H1 (cell line): ENCODE results near the gene MZF1. TPM values are rescaled to one million over a fixed set of nuclear protein-coding genes. Genes with fewer than 3 reads are reported as not detected.

Experiments used
- ASH2L ChIP-seq: fragments of 200-600, 300-600 bp; sonication (generic); IDR thresholded peaks from one replicate; pipeline ENCODE4 v1.7.1; 2017; ENCODE audit warnings: low read length
- BCL11A ChIP-seq, 2 experiments: IDR thresholded peaks; one replicate each; pipeline ENCODE4 v1.6.1; 2011; ENCODE audit warnings: low read depth in 2 of 2, low read length in 2 of 2, mild to moderate bottlenecking in 2 of 2
- CHD2 ChIP-seq: IDR thresholded peaks from 2 replicates; pipeline ENCODE4 v1.6.1; 2012; ENCODE audit warnings: low read length, improper control_type of control experiment
- EZH2 ChIP-seq: fragments of 200-600 bp; sonication (generic); IDR thresholded peaks from 2 replicates; pipeline ENCODE4 v1.7.1; 2012; ENCODE audit warnings: low read depth, mild to moderate bottlenecking, moderate library complexity, low read length, inconsistent platforms; ENCODE audit not compliant: severe bottlenecking
- FOSL1 ChIP-seq: IDR thresholded peaks from 2 replicates; pipeline ENCODE4 v1.6.1; 2011; ENCODE audit warnings: mild to moderate bottlenecking, low read depth, low read length, moderate library complexity; ENCODE audit not compliant: insufficient read depth
- GTF2F1 ChIP-seq: IDR thresholded peaks from 2 replicates; pipeline ENCODE4 v1.6.1; 2012; ENCODE audit warnings: low read depth, low read length, improper control_type of control experiment, borderline replicate concordance
- JUND ChIP-seq: IDR thresholded peaks from 2 replicates; pipeline ENCODE4 v1.6.1; 2011; ENCODE audit warnings: mild to moderate bottlenecking, improper control_type of control experiment, low read length
- KDM5A ChIP-seq: fragments of 200-600 bp; IDR thresholded peaks from 2 replicates; pipeline ENCODE4 v1.7.1; 2012; ENCODE audit warnings: mild to moderate bottlenecking, low read length, inconsistent platforms, mixed read lengths
- MAFK ChIP-seq: IDR thresholded peaks from 2 replicates; pipeline ENCODE4 v1.6.1; 2012; ENCODE audit warnings: low read depth, mild to moderate bottlenecking, improper control_type of control experiment, low read length
- MAX ChIP-seq: IDR thresholded peaks from 2 replicates; pipeline ENCODE4 v1.6.1; 2012; ENCODE audit warnings: inconsistent platforms
- NANOG ChIP-seq: IDR thresholded peaks from 2 replicates; pipeline ENCODE4 v1.6.1; 2011; ENCODE audit warnings: low read length, low read depth, mild to moderate bottlenecking, inconsistent platforms; ENCODE audit not compliant: insufficient read depth, poor library complexity, severe bottlenecking
- NRF1 ChIP-seq: IDR thresholded peaks from 2 replicates; pipeline ENCODE4 v1.6.1; 2011; ENCODE audit warnings: mild to moderate bottlenecking, low read depth, low read length, improper control_type of control experiment
- PHF8 ChIP-seq: fragments of 200-600 bp; sonication (generic); conservative IDR thresholded peaks from 2 replicates; pipeline ENCODE4 v1.7.1; 2012; ENCODE audit warnings: low read depth, mild to moderate bottlenecking, inconsistent platforms, low read length, moderate library complexity
- POU5F1 ChIP-seq: IDR thresholded peaks from 2 replicates; pipeline ENCODE4 v1.6.1; 2011; ENCODE audit warnings: low read depth, mild to moderate bottlenecking, low read length, moderate library complexity
- RAD21 ChIP-seq, 2 experiments: IDR thresholded peaks in 1 of 2; conservative IDR thresholded peaks in 1 of 2; 2 replicates each; pipeline ENCODE4 v1.6.1; 2011; ENCODE audit warnings: low read depth in 2 of 2, low read length in 2 of 2, improper control_type of control experiment in 1 of 2, inconsistent platforms in 1 of 2, mild to moderate bottlenecking in 1 of 2, moderate library complexity in 1 of 2
- RBBP5 ChIP-seq: IDR thresholded peaks from 2 replicates; pipeline ENCODE4 v1.7.1; 2012; ENCODE audit warnings: low read depth, mild to moderate bottlenecking, inconsistent platforms, low read length, moderate library complexity, borderline replicate concordance
- RNF2 ChIP-seq: fragments of 200-900, 300-1000 bp; sonication (generic); IDR thresholded peaks from 2 replicates; pipeline ENCODE4 v1.7.1; 2016; ENCODE audit warnings: borderline replicate concordance, low read depth, mild to moderate bottlenecking, antibody characterized with exemption, low read length; ENCODE audit not compliant: poor library complexity, severe bottlenecking; ENCODE audit errors: missing control alignments
- SAP30 ChIP-seq: fragments of 300-600 bp; sonication (generic); IDR thresholded peaks from 2 replicates; pipeline ENCODE4 v1.7.1; 2012; ENCODE audit warnings: low read length, moderate library complexity, mild to moderate bottlenecking, inconsistent platforms; ENCODE audit not compliant: insufficient read depth, insufficient replicate concordance
- SIRT6 ChIP-seq: IDR thresholded peaks from one replicate; pipeline ENCODE4 v1.7.1; 2012; ENCODE audit warnings: low read length, inconsistent platforms
- SIX5 ChIP-seq: IDR thresholded peaks from 2 replicates; pipeline ENCODE4 v1.6.1; 2011; ENCODE audit warnings: mild to moderate bottlenecking, low read depth, low read length
- TAF1 ChIP-seq: IDR thresholded peaks from 2 replicates; pipeline ENCODE4 v1.6.1; 2011; ENCODE audit warnings: mild to moderate bottlenecking, low read depth, low read length
- polyA plus RNA-seq, 7 experiments: library from polyadenylated mRNA; depleted of rRNA in 3 of 7; stranded (reverse) in 5 of 7; unstranded in 2 of 7; fragments of >200 nt in 5 of 7; fragments of 200-250 nt in 2 of 7; gene quantifications; 1 replicate in 5 of 7; 2 replicates in 1 of 7; 4 replicates in 1 of 7; pipeline versions ENCODE4 v1.2.1 to v1.2.3, GENCODE V29; 2011 to 2013; ENCODE audit warnings: missing spikeins in 2 of 7, mixed read lengths in 2 of 7
- total RNA-seq: library from RNA; stranded (reverse); fragmentation: NEBNext Ultra II Directional; extraction: Animal tissue kit (Norgen Biotek cat#: 25700); gene quantifications from 2 replicates; pipeline ENCODE4 v1.2.1, GENCODE V29; 2021
- TF ChIP-seq, protein P1 (sequence below): IDR thresholded peaks from 2 replicates; pipeline ENCODE4 v1.6.1; 2012; ENCODE audit warnings: low read length, inconsistent platforms

Gene MZF1
- total and polyA plus RNA-seq, 2 of the 8 experiments (the other 6 are each of a cell fraction or from before 2014, with no cell fraction given), result 15.2 to 25.0 TPM

DNA sequence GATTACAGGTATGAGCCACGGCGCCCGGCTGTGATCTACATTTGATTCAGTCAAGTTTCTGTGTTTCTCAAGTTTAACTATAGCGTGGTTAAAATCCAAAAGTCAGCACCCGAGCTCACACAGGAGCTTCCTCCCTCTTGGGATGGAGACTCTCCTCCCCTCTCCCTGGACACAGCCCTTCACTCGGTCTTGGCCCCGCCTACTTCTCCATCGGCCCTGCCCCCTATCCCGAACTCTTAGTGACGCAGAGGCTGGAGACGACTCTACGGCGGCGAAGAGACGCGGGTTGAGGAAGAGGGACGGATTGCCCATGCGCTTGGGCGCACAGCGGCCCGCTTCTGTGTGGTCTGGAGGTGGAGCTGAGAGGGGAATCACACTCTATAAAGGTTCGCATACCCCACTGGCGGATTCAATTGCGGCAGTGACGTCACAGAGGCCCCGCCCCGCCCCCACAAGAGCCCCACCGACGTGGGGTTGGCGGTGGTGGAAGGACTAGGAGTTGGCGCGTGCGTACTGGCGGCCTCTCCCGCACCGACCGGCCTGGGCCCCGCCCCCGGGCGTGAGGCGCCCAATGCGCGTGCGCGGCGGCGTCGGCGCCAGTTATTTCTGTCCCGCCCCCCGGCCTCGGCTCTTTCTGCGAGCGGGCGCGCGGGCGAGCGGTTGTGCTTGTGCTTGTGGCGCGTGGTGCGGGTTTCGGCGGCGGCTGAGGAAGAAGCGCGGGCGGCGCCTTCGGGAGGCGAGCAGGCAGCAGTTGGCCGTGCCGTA, 29.1 kb downstream of the MZF1 start, which contains the start of gene TRIM28 (continued):
- TF ChIP-seq MAFK (no peak), SIX5 (no peak), KDM5A (no peak), RNF2 (no peak), EZH2 (no peak), MAX (peak; percentile 59), CHD2 (no peak), JUND (no peak), BCL11A (IDR thresholded peaks at IDR 0.05; ENCODE audit: low read depth in 2 of 2, low read length in 2 of 2) (no peak), GTF2F1 (peak; percentile 91), POU5F1 (no peak), NANOG (no peak), FOSL1 (no peak), PHF8 (peak; percentile 98), NRF1 (peak; percentile 86), SIRT6 (no peak), ASH2L (peak; percentile 65), SAP30 (no peak), TAF1 (peak; percentile 97), RBBP5 (no peak), RAD21 (IDR thresholded peaks at IDR 0.05 in 1 of 2, conservative IDR thresholded peaks at IDR 0.05 in 1 of 2; ENCODE audit: low read depth in 2 of 2, low read length in 2 of 2) (no peak)
- TF ChIP-seq, protein P1, sequence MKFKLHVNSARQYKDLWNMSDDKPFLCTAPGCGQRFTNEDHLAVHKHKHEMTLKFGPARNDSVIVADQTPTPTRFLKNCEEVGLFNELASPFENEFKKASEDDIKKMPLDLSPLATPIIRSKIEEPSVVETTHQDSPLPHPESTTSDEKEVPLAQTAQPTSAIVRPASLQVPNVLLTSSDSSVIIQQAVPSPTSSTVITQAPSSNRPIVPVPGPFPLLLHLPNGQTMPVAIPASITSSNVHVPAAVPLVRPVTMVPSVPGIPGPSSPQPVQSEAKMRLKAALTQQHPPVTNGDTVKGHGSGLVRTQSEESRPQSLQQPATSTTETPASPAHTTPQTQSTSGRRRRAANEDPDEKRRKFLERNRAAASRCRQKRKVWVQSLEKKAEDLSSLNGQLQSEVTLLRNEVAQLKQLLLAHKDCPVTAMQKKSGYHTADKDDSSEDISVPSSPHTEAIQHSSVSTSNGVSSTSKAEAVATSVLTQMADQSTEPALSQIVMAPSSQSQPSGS, result peak; percentile 57; the same call in 1 of the 2 replicates
